SK-N-MC (cell line): Measurements from ENCODE around the gene CCDC15.

ENCODE experiments used
- EZH2 ChIP-seq: fragments of 200-600 bp; sonication (generic); IDR thresholded peaks from one replicate; pipeline ENCODE4 v1.6.1; 2017; ENCODE audit warnings: antibody characterized with exemption
- POLR2AphosphoS5 ChIP-seq: IDR thresholded peaks from 2 replicates; pipeline ENCODE4 v1.6.1; 2012; ENCODE audit warnings: mild to moderate bottlenecking, low read depth, low read length, borderline replicate concordance

- no peak for TF ChIP-seq POLR2AphosphoS5
- no peak for TF ChIP-seq EZH2
These were observed 24.3 kb downstream of the CCDC15 start for GRCh38 chr11:124978316-124978715.
